ENCODE data around the gene INSC.
A peak's percentile ranks its signal among the peaks of the same experiment; 100 is the strongest.

Gene INSC

GRCh38 chr11:15107730-15108515, 6.8 kb upstream of the INSC start:
- no peak for DNase-seq (ENCODE audit: low read depth)
- H3K4me3 ChIP-seq (ENCODE audit: low read depth, low read length): no peak overlapping the region

DNA sequence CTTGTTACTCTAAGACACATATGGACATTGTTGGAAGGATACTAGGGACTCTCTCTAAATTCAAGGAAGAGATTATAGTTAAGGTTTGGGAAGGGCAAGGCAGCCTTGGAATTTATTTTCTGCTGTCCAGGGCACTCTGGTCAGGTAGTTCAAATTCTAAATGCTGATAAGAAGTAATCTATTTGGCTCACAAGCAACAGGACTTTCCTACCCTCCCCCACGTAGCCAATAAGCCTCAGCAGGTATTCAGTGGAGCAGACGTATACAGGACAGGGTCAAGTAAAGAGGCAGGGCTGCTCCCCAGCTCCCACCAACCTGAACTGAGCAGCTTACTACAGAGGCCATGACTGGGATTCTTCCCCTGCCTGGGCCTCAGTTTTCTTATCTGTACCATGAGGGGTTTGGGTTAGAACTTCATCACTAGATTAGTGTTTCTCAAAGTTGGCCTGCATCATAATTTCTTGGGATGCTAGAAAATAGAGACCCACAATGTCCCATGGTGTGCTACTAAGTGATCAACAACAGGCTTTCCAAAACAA, 6.1 kb upstream of the INSC start:
- no peak overlapping the region for H3K4me3 ChIP-seq (ENCODE audit: low read depth, low read length)
- DNase-seq (ENCODE audit: low read depth): no peak

DNA sequence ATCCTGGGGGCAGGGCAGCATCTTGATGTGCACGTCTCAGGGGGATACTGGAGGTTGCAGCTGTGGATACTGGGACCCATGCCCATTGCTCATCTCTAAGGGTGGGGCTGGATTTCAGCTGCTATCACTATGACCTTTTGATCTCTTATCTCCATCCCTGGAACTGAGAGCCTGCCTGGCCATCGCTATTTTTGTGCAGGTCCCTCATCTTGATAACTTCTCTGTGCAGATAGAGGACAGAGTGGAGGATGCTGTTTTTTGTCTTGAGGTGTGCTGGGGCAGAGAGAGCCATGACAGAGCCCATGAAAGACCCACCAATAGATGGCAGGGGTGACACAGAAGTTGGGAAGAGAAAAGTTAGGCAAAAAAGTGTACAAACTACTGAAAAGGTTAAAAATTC, 5.1 kb upstream of the INSC start:
- no peak for DNase-seq (ENCODE audit: low read depth)
- no peak overlapping the region for H3K4me3 ChIP-seq (ENCODE audit: low read depth, low read length)

- no peak overlapping the region for H3K4me3 ChIP-seq (ENCODE audit: low read depth, low read length)
- DNase-seq (ENCODE audit: low read depth): no peak
Measured at GRCh38 chr11:15111215-15111614, 3.5 kb upstream of the INSC start.

GRCh38 chr11:15112131-15112541, 2.6 kb upstream of the INSC start:
- DNase-seq (ENCODE audit: low read depth): no peak
- H3K4me3 ChIP-seq (ENCODE audit: low read depth, low read length): no peak overlapping the region

GRCh38 chr11:15113381-15113780, 1.3 kb upstream of the INSC start:
- no peak for DNase-seq (ENCODE audit: low read depth)
- no peak overlapping the region for H3K4me3 ChIP-seq (ENCODE audit: low read depth, low read length)

DNA sequence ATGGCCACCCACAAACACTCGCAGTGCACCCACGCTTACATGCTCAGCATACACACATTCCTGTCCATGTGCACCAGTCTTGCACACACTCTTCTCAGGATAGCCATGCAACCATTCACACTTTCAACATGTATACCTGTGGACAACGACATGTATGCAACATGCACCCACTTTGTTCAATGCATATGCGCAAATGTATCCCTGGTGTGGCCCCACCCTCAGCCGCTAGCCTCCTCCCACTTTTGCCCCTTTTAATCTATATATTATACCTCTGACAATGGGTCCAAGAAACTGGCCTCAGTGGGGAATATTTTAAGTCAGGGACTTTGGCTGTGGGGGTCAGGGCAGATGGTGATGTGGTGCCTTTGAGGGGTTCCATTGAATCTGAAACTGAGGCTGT, 963 bp downstream of the INSC start:
- H3K4me3 ChIP-seq (ENCODE audit: low read depth, low read length): no peak overlapping the region
- DNase-seq (ENCODE audit: low read depth): no peak

GRCh38 chr11:15117751-15118150, 3.0 kb downstream of the INSC start:
- DNase-seq (ENCODE audit: low read depth): no peak
- no peak overlapping the region for H3K4me3 ChIP-seq (ENCODE audit: low read depth, low read length)

- no peak overlapping the region for H3K4me3 ChIP-seq (ENCODE audit: low read depth, low read length)
- DNase-seq (ENCODE audit: low read depth): no peak
Measured at GRCh38 chr11:15118431-15118830, 3.7 kb downstream of the INSC start.

GRCh38 chr11:15119352-15119751, 4.6 kb downstream of the INSC start:
- no peak overlapping the region for H3K4me3 ChIP-seq (ENCODE audit: low read depth, low read length)
- no peak for DNase-seq (ENCODE audit: low read depth)

- DNase-seq (ENCODE audit: low read depth): no peak
- H3K4me3 ChIP-seq (ENCODE audit: low read depth, low read length): no peak overlapping the region
Measured at GRCh38 chr11:15119826-15120225, 5.1 kb downstream of the INSC start.

DNA sequence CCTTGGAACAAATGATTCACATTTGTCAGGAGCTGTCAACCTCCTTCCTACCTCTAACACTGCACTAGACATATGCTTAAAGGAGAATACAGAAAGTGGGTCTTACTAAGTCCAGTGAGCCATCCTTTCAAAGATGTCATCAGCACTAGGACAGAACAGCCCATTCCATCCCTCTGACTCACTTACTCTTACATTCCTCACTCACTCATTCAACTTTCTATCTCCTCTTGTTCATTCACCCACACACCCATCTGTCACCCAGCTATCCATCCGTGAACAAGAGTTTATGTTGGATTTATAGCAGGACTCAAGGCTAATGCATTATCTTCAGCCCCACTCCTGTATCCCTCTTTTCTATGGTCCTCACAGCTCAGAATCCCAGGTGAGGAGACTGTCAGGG, 9.1 kb downstream of the INSC start:
- H3K4me3 ChIP-seq (ENCODE audit: low read depth, low read length): no peak overlapping the region
- DNase-seq (ENCODE audit: low read depth): peak; percentile 81

GRCh38 chr11:15124528-15124927, 9.8 kb downstream of the INSC start:
- no peak for DNase-seq (ENCODE audit: low read depth)
- H3K4me3 ChIP-seq (ENCODE audit: low read depth, low read length): no peak overlapping the region

DNA sequence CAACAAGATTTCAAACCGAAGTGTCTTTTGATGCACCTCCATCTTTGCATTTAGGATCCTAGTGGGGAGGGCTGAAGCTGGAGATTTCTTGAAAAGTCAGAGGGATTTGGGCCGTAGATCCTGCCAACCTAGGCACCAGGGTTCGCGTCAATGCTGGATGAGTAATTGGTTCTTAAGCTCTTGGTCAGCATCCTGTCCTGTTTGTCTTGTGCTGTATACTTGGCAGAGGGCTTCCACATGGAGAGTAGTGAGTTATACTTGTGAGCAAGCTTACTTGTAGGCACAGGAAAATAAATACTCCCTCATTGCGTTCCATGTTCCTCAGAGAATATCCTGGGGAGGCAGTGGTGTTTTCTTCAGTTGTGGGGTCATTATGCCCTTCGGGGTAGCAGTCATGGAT, 12.6 kb downstream of the INSC start:
- H3K4me3 ChIP-seq (ENCODE audit: low read depth, low read length): no peak overlapping the region
- peak; percentile 74 for DNase-seq (ENCODE audit: low read depth)

- H3K4me3 ChIP-seq (ENCODE audit: low read depth, low read length): no peak overlapping the region
- no peak for DNase-seq (ENCODE audit: low read depth)
Measured at GRCh38 chr11:15128621-15129020, 13.9 kb downstream of the INSC start.

DNA sequence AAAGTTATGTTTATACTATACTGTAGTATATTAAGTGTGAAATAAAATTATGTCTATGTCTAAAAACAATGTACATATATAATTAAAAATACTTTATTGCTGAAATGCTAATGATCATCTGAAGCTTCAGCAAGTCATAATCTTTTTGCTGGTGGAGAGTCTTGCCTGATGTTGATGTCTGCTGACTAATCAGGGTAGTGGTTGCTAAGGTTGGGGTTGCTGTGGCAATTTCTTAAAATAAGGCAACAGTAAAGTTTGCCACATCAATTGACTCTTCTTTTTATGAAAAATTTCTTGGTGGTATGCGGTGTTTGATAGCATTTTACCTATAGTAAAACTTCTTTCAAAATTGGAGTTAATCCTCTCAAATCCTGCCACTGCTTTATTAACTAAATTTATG, 21.4 kb downstream of the INSC start:
- DNase-seq (ENCODE audit: low read depth): no peak
- H3K4me3 ChIP-seq (ENCODE audit: low read depth, low read length): no peak overlapping the region

DNA sequence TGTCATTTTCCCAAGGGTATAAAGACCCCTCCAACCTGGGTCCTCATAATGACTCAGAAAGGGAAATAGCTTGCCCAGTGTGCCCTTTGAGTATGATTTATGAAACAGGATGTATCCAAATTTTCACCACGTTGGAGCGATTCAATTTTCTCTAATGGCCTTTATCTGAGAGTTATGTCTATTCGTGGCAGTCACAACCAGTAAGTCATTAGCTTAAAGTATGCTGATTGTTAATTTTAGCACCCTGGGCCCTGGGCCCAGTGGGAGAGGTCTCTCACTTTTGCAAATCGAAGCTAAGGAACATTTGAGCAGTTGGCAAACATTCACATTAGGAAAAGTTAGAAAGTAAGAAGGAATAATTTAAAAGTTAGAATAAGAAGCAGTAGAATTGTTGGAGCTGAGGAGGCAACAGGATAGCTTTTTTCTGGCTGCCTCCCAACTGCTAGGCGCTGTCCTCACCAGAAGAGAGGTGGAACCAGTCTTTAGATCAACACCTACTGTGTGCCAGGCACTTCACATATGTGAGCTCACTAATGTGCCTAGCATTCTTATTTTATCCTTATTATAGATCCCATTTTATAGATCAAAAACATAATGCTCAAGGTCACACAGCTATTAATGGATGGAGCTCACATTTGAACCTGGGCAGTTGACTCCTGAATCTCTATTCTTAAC, 24.5 kb downstream of the INSC start:
- H3K4me3 ChIP-seq (ENCODE audit: low read depth, low read length): no peak overlapping the region
- DNase-seq (ENCODE audit: low read depth): no peak

- no peak for DNase-seq (ENCODE audit: low read depth)
- H3K4me3 ChIP-seq (ENCODE audit: low read depth, low read length): no peak overlapping the region
Measured at GRCh38 chr11:15139958-15140659, 25.4 kb downstream of the INSC start.

GRCh38 chr11:15141381-15141780, 26.7 kb downstream of the INSC start:
- DNase-seq (ENCODE audit: low read depth): no peak
- H3K4me3 ChIP-seq (ENCODE audit: low read depth, low read length): no peak overlapping the region

DNA sequence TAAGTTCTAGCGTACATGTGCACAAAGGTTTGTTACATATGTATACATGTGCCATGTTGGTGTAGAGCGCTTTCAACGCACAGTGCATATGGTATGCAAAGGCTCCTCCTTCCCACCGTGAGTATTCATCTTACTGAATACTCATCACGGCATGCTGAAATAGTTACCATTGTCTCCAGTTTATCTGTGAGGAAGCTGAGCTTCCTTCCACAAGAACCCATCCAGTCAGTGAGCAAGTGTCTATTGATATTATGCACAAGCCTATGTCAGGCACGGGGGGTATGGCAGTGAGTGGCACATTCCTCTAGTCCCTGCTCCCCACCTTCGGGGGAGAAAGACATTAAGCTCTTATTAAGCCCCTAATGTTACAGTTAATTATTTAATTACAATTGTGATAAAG, 28.1 kb downstream of the INSC start:
- DNase-seq (ENCODE audit: low read depth): no peak
- H3K4me3 ChIP-seq (ENCODE audit: low read depth, low read length): no peak overlapping the region
